Activated naive CD8-positive, alpha-beta T cell (primary cell): ENCODE results near the gene SNED1.
A peak's percentile ranks its signal among the peaks of the same experiment; 100 is the strongest.

Experiments used
- H3K27ac Mint-ChIP-seq: one replicate; pipeline ENCODE4 v1.8.0; 2021; ENCODE audit warnings: mixed read lengths
- H3K27me3 Mint-ChIP-seq: one replicate; pipeline ENCODE4 v1.8.0; 2021; ENCODE audit warnings: mixed read lengths
- H3K36me3 Mint-ChIP-seq: one replicate; pipeline ENCODE4 v1.8.0; 2021; ENCODE audit warnings: mixed read lengths
- H3K4me1 Mint-ChIP-seq: one replicate; pipeline ENCODE4 v1.8.0; 2021; ENCODE audit warnings: low read depth, mixed read lengths
- H3K4me3 Mint-ChIP-seq: one replicate; pipeline ENCODE4 v1.8.0; 2021; ENCODE audit warnings: mild to moderate bottlenecking, mixed read lengths
- H3K9me3 Mint-ChIP-seq: one replicate; pipeline ENCODE4 v1.8.0; 2021; ENCODE audit warnings: low read depth, mixed read lengths

SNED1 gene

DNA sequence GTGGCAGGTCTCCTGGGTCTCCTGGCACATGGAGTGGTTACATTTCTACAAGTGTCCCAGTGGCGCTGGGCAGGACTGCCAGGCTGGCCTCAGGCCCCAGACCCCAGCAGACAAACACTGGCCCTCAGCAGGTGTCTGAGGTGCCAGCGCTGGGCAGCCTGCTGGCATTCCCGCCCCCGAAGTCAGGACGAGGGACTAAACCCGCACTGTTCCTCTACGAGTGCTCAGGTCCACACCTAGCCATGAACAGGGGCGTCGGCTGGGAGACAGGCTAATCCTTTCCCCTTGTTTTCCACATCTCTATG lies 12.8 kb downstream of the SNED1 start:
- Mint-ChIP-seq H3K36me3 (peaks cover 2% of the 10 kb centered on the region), H3K27ac (peak overlapping the region; percentile 61), H3K27me3 (no peaks in the 10 kb centered on the region), H3K4me3 (no peak overlapping the region), H3K4me1 (peaks cover 63% of the 10 kb centered on the region), H3K9me3 (no peaks in the 10 kb centered on the region)

DNA sequence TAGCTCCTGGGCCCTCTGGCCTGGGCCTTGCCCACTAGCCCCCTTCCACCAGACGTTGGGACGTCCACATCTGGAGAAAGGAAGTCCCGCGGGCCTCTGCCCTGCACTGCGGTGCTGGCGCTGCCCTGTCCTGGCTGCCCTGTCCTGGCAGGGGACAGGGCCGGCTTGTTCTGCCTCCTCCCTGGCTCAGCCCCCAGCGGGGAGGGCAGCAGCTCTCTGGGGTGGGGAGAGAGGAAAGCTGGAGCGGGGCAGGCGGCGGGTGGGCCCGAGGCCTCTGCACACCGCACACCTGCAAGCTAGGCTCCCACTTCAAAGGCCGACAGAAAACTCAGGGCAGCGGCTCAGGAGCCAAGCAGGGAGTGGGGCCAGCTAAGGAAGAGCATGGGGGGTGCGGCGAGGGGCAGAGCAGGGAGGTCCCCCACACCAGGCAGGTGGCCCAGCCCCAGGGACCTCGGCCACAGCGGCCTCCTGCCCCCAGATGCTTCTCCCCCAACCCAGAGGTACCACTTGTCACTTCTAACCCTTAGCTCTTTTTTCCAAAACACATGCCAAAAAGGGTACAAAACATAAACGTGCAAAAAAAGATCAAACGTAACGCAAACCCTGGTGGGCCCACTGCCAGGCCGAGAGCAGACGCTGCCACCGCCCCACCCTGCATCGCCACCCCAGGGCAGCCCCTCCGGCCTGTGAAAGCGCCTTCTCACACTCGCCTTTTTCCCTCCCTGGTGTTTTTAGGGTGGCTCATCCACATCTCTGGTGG lies 13.5 kb downstream of the SNED1 start:
- Mint-ChIP-seq H3K9me3 (no peaks in the 10 kb centered on the region), H3K4me3 (peak overlapping the region; percentile 47), H3K27me3 (no peaks in the 10 kb centered on the region), H3K36me3 (peaks cover 2% of the 10 kb centered on the region), H3K27ac (peak overlapping the region; percentile 66), H3K4me1 (peaks cover 58% of the 10 kb centered on the region)

DNA sequence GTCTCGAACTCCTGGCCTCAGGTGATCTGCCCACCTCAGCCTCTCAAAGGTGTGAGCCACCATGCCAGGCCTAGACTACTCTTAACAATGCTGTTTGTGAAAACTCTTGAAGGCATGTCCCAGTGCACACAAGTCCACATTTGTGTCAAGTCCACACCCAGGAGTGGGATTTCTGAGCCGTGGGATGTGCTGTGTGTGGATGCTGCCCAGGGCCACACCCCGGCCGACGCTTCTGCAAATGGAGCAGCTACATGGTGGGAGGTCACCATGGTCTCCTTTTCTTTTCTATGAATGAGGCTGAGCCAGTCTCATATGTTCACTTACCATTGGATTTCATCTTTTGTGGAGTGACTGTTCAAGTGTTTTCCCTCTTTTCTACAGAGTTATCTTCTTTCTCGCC lies 15.8 kb downstream of the SNED1 start:
- Mint-ChIP-seq H3K4me1 (peaks cover 40% of the 10 kb centered on the region), H3K27ac (peak overlapping the region; percentile 5), H3K36me3 (peaks cover 2% of the 10 kb centered on the region), H3K4me3 (no peak overlapping the region), H3K27me3 (no peaks in the 10 kb centered on the region), H3K9me3 (no peaks in the 10 kb centered on the region)

DNA sequence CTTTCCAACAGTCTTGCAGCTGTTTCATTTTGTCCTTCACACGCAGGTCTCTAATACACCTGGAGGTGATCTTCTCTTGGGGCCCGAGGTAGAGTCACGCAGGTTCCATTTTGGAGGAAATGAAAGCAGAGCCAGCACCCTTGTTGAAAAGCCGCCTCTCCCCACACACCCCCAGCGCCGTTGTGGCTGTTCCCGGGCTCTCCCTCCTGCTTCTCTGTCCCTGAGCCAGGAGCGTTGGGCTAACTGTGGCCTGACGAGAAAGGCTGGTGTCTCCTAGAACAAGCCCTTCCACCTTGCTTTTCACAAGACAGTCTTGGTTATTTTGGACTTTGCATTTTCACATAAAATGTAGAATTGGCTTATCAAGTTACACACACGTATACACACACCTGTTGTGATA lies 16.3 kb downstream of the SNED1 start:
- Mint-ChIP-seq H3K4me3 (no peak overlapping the region), H3K27me3 (no peaks in the 10 kb centered on the region), H3K4me1 (peaks cover 35% of the 10 kb centered on the region), H3K9me3 (no peaks in the 10 kb centered on the region), H3K27ac (peak overlapping the region; percentile 5), H3K36me3 (peaks cover 2% of the 10 kb centered on the region)

DNA sequence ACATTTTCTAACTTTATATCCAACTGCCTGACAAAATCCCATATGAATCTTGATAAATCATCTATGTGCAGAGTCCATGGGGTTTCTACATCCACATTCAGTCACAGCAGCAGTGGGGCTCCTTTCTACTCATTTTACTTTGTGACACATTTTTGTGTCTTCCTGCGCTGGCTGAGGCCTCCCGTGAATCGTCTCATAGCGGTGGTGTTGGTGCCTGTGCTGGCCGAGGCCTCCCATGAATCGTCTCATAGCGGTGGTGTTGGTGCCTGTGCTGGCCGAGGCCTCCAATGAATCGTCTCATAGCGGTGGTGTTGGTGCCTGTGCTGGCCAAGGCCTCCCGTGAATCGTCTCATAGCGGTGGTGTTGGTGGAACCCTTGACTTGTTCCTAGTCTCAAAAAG lies 17.0 kb downstream of the SNED1 start:
- Mint-ChIP-seq H3K27ac (no peak overlapping the region), H3K4me1 (peaks cover 29% of the 10 kb centered on the region), H3K9me3 (no peaks in the 10 kb centered on the region), H3K36me3 (peaks cover 2% of the 10 kb centered on the region), H3K4me3 (no peak overlapping the region), H3K27me3 (no peaks in the 10 kb centered on the region)

DNA sequence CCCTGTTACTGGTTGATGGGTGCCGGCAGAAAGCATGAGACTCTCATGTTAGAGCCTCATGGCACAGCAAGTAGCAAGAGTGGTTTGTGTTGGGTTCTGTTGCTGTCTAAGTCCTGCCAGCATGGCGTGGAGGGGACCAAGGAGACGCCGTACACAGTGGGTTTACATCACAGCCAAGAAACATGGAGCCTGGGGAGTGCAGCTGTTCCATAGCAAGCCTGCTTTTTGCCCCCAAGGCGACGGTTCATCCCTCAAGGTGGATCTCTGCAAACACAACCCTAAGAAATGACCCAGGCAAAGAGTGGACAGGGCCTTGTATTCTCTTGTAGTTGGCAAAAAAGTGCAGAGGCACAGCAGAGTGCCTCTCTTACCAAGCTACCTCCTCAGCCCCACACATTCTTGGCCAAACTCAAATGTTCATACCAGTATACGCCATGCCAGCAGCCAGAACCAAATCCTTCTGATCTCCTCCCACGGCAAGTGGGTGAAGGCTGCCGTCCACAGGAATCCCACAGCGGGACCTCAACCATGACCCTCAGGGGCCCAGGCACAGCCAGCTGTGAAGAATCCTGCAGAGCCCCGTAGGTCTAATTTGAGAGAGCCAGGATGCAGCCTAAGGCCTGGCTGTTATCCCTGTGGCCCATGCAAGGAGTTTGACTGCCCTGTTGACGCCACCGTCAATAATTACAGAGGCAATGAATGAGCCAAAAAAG lies 19.0 kb downstream of the SNED1 start:
- Mint-ChIP-seq H3K9me3 (peaks cover 7% of the 10 kb centered on the region), H3K4me1 (peaks cover 21% of the 10 kb centered on the region), H3K4me3 (no peak overlapping the region), H3K36me3 (peaks cover 7% of the 10 kb centered on the region), H3K27me3 (no peaks in the 10 kb centered on the region), H3K27ac (no peak overlapping the region)

DNA sequence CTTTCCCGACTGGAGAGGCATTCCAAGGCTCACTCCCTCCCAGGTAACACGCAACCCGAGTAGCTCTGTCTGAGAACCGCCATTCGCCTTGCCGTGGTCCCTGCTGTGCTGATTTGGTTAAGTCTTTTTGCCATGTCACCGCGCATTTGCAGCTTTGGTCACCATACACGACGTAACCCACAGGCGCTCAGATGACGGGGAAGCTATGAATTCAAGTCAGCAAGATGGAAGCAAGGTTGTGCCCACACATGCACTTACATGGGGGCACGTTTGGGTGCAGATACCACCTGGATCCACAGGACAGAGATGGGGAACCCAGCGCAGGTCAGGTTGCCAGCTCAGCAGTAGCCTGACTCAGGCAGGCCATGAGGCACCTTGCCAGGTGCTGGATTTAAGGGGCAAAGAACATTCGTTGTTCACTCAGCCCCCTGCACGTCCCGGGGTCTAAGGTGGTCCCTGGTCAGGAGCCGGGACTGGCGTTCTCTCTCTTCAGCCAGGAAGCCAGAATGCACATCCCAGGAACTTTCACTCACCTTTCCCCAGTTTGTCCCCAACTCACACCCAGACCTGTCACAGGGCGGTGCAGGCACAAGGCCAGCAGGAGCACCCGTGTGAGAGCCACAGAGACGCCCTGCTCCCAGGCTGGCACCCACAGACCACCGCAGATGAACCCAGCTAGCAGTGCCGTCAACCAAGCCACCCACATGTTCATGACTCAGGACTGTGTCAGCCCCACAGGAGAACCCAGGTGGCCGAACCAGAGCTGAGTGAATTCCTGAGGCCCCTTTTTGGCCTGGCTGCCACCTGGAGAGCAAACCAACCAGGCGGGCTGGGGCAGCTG lies 19.9 kb downstream of the SNED1 start:
- Mint-ChIP-seq H3K9me3 (peaks cover 9% of the 10 kb centered on the region), H3K4me3 (no peak overlapping the region), H3K27me3 (no peaks in the 10 kb centered on the region), H3K4me1 (peaks cover 15% of the 10 kb centered on the region), H3K36me3 (peaks cover 6% of the 10 kb centered on the region), H3K27ac (peak overlapping the region; percentile 16)

DNA sequence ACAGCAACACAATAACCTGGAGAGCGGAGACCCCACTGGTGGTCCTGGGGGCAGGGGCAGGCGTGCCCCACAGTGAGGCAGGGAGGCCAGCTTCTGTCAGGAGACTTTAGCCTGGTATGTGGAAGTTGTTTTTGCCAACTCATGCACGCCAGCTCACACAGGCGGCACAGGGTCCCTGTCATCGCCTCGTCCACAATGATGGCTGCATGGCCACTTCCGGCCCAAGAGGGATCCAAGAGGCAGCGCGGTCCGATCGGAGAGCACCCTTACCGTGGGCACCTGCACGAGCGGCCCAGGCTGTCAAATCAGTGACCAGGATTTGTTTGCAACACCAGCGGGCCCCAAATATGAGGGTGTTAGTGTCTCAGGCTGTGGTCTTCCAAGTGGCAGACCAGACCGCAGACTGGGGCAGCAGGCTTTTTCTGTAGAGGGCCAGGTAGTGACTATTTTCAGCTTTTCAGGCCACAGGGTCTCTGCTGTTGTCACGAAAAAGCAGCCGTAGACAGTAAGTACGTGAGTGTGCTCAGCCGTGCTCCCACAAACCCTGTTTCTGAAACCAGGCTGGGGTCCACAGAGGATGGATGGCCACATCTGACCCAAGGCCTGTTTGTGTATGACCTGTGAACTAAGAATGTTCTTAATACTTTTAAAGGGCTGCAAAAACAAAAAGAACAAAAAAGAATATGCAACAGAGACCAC lies 21.2 kb downstream of the SNED1 start:
- peaks cover 12% of the 10 kb centered on the region for H3K4me1 Mint-ChIP-seq
- peaks cover 9% of the 10 kb centered on the region for H3K9me3 Mint-ChIP-seq
- no peak overlapping the region for H3K27ac Mint-ChIP-seq
- no peaks in the 10 kb centered on the region for H3K27me3 Mint-ChIP-seq
- no peak overlapping the region for H3K4me3 Mint-ChIP-seq
- peaks cover 6% of the 10 kb centered on the region for H3K36me3 Mint-ChIP-seq

DNA sequence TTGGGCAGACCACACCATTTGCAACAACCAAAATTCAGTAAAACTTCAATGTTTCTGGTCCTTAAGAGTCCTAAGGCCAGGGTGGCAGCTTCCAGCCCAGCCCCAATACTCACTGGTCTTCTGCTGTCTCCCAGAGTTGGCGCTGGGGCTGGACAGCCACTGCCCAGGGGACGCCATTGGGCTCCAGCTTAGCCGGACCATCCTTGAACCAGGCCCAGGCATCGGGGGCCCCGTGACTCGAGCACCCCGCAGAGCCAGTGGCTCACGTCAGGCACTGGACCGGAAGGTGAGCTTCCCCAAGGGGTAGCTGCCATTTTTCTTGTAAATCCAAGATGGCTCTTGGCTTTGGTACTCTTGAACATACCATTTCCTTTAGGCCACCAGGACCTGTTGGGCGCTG lies 21.8 kb downstream of the SNED1 start:
- Mint-ChIP-seq H3K4me1 (peaks cover 8% of the 10 kb centered on the region), H3K27ac (no peak overlapping the region), H3K4me3 (no peak overlapping the region), H3K36me3 (peaks cover 6% of the 10 kb centered on the region), H3K27me3 (no peaks in the 10 kb centered on the region), H3K9me3 (peaks cover 9% of the 10 kb centered on the region)

DNA sequence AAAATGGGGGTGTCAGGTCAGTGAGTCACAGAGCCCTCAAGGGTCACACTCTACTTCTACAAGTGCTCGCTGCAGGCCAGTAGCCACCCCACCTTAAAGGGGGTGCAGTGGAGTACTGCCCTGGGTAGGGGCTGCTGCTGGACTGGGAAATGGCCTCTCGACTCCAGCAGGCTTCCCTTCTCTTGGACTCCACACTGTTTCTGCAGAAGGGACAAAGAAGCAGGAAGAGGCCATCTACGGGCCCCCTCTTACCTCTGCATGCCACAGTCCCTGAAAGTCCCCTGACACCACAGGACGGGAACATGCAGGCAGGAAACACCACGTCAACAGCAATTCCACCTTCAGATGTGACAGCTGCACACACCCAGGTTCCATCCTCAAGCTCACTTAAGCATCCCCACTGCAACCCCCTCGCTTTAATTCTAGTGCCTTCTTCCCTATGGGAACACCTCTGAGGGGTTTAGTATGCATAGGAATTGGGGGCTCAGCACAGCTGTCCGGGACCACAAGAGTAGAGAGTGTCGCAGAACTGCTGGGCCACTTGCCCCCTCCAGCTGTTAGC lies 22.3 kb downstream of the SNED1 start:
- peaks cover 12% of the 10 kb centered on the region for H3K9me3 Mint-ChIP-seq
- no peaks in the 10 kb centered on the region for H3K27me3 Mint-ChIP-seq
- peaks cover 9% of the 10 kb centered on the region for H3K36me3 Mint-ChIP-seq
- no peak overlapping the region for H3K27ac Mint-ChIP-seq
- peaks cover 10% of the 10 kb centered on the region for H3K4me1 Mint-ChIP-seq
- no peak overlapping the region for H3K4me3 Mint-ChIP-seq

DNA sequence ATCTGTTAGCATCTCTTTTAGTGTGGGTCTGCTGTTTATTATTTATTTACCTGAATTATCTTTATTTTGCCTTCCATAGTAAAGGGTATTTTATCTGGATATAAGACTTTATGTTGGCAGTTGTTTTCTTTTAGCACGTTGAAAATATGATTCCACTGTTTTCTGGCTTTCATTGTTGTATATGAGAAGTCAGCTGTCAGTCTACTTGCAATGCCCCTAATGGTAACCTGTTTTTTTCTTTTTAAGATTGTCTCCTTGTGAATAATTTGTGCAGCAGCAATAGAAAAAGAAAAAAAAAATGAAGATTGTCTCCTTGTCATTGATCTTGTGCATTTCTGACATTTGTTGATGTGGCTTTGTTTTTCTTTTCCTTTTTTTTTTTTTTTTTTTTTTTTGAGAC lies 27.2 kb downstream of the SNED1 start:
- no peak overlapping the region for H3K27ac Mint-ChIP-seq

DNA sequence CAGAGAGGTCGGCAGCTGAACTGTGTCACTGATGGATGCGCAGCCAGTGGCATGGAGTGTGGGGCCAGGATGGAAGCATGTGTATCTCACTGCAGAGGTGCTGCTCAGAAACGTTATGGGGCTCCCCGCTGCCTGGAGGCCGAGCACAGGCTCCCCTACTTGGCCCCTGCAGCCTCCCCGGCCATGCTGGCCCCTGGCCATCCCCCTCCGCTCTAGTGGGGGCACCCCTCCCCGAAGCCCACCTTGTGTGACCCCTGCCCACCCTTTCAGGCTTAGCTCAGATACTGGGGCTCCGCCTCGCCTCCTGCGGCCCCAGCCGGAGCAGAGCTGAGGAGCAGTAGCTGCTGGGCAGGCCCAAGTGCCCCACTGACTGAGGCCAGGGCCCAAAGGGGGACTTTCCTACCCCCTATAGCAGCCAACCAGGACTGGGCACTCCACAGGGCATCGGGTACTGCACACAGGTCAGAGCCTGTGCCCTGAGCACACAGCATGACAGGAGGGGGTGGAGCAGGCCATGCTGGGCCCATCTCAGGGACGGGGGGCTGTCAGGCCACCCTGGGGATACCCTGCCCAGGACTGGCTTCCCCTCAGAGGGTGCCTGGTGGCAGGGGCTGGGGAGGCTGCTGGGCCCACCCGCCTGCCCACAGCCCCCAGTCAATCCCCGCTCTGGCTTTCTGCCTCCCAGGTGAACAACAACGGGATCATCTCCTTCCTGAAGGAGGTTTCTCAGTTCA lies 31.3 kb downstream of the SNED1 start:
- Mint-ChIP-seq H3K36me3 (peaks cover 10% of the 10 kb centered on the region), H3K27me3 (no peaks in the 10 kb centered on the region), H3K27ac (no peak overlapping the region), H3K4me3 (no peak overlapping the region), H3K4me1 (peaks cover 2% of the 10 kb centered on the region), H3K9me3 (peaks cover 12% of the 10 kb centered on the region)

More for the DNA sequence above, 27.2 kb downstream of the SNED1 start:
- Mint-ChIP-seq H3K36me3 (peaks cover 16% of the 10 kb centered on the region), H3K4me3 (no peak overlapping the region), H3K4me1 (peaks cover 5% of the 10 kb centered on the region), H3K27me3 (no peaks in the 10 kb centered on the region), H3K9me3 (peaks cover 21% of the 10 kb centered on the region)

DNA sequence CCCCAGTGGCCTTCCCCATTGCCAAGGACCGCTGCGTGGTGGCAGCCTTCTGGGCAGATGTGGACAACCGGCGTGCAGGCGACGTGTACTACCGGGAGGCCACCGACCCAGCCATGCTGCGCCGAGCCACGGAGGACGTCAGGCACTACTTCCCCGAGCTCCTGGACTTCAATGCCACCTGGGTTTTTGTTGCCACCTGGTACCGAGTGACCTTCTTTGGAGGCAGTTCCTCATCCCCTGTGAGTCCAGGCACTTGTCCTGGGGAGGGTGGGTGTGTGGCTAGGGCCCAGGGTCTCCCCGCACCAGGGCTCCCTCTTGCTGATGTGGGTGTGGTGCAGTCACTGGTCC lies 31.9 kb downstream of the SNED1 start:
- Mint-ChIP-seq H3K4me3 (no peak overlapping the region), H3K36me3 (peaks cover 10% of the 10 kb centered on the region), H3K27ac (no peak overlapping the region), H3K27me3 (no peaks in the 10 kb centered on the region), H3K9me3 (peaks cover 12% of the 10 kb centered on the region), H3K4me1 (peaks cover 2% of the 10 kb centered on the region)

DNA sequence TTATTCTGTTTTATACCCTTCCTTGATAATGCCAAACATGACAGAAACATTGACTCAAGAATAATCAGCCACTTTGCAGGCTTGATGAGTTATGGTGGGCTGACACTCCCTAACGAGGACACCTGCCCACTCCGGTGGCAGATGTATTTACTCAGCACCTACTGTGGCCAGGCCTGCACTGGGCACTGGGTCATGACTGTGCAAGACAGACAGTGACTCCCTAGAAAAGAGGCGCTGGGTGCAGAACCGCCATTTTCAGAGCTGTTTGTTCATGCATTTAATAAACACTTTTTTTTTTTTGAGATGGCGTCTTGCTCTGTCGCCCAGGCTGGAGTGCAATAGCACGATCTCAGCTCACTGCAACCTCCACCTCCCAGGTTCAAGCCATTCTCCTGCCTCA lies 32.5 kb downstream of the SNED1 start:
- Mint-ChIP-seq H3K4me1 (no peaks in the 10 kb centered on the region), H3K27ac (no peak overlapping the region), H3K36me3 (peaks cover 7% of the 10 kb centered on the region), H3K27me3 (no peaks in the 10 kb centered on the region), H3K4me3 (no peak overlapping the region), H3K9me3 (peaks cover 8% of the 10 kb centered on the region)
